Measurements from ENCODE around the gene CGNL1. TPM values are rescaled to one million over a fixed set of nuclear protein-coding genes. Genes with fewer than 3 reads are reported as not detected.

The CGNL1 gene
- total and polyA plus RNA-seq, 8 donors, result 7.3 to 35.8 (median 24.2) TPM

- no peak for TF ChIP-seq CTCF (IDR thresholded peaks at IDR 0.05)
- ATAC-seq (no peak), DNase-seq (no peak), FAIRE-seq (no peak)
- no peaks in the 10 kb centered on the region for H3K27me3 ChIP-seq
- peaks cover 3 to 18% (median 12%) of the 10 kb centered on the region in 3 donors for H3K4me1 ChIP-seq
- no peaks in the 10 kb centered on the region for H3K36me3 ChIP-seq
- intact Hi-C loops (cut with DNase I), result no loop called here
- no peak overlapping the region for H3K4me3 ChIP-seq
- WGBS, 2 donors, result 61 to 64% methylated on average over 3 of the region's 3 CpGs
- no peaks in the 10 kb centered on the region for H3K9me3 ChIP-seq
- no peak overlapping the region for H3K27ac ChIP-seq
Measured at GRCh38 chr15:57425842-57426241, 49.5 kb downstream of the CGNL1 start.

GRCh38 chr15:57427367-57427821 lies 51.1 kb downstream of the CGNL1 start:
- DNase-seq (no peak), ATAC-seq (peak in 3 of 4 donors; percentile 40 to 62 (median 49)), FAIRE-seq (no peak)
- H3K4me3 ChIP-seq, result no peak overlapping the region
- no peaks in the 10 kb centered on the region for H3K27me3 ChIP-seq
- H3K9me3 ChIP-seq, result no peaks in the 10 kb centered on the region
- H3K27ac ChIP-seq, result peak overlapping the region in 1 of 4 donors; percentile 33
- intact Hi-C loops (cut with DNase I), result no loop called here
- H3K36me3 ChIP-seq, result no peaks in the 10 kb centered on the region
- TF ChIP-seq CTCF (IDR thresholded peaks at IDR 0.05), result no peak
- H3K4me1 ChIP-seq, result peaks cover 1 to 10% (median 5%) of the 10 kb centered on the region in 3 donors
- WGBS, 2 donors, result 64 to 72% methylated on average over 9 of the region's 9 CpGs

- Histone ChIP-seq H3K27me3 (no peaks in the 10 kb centered on the region), H3K9me3 (no peaks in the 10 kb centered on the region), H3K36me3 (no peaks in the 10 kb centered on the region), H3K4me3 (no peak overlapping the region), H3K4me1 (peaks cover 0 to 4% (median 0%) of the 10 kb centered on the region in 3 donors), H3K27ac (peak overlapping the region in 1 of 4 donors; percentile 45)
- peak; percentile 46 to 69 (median 61) for ATAC-seq
- 45 to 53% methylated on average over 12 of the region's 12 CpGs for WGBS, 2 donors
- FAIRE-seq, result no peak
- no peak for TF ChIP-seq CTCF (IDR thresholded peaks at IDR 0.05)
- intact Hi-C loops (cut with DNase I), result no loop called here
- peak in 1 of 6 donors; percentile 21 for DNase-seq
Measured at GRCh38 chr15:57432141-57432741, 55.9 kb downstream of the CGNL1 start.

- H3K36me3 ChIP-seq, result no peaks in the 10 kb centered on the region
- H3K4me1 ChIP-seq, result peaks cover 0 to 11% (median 3%) of the 10 kb centered on the region in 3 donors
- DNase-seq, result no peak
- H3K9me3 ChIP-seq, result no peaks in the 10 kb centered on the region
- no peak overlapping the region for H3K4me3 ChIP-seq
- H3K27me3 ChIP-seq, result no peaks in the 10 kb centered on the region
- H3K27ac ChIP-seq, result no peak overlapping the region
- ATAC-seq, result no peak
- TF ChIP-seq CTCF (IDR thresholded peaks at IDR 0.05), result no peak
- FAIRE-seq, result no peak
- intact Hi-C loops (cut with DNase I), result no loop called here
- WGBS, 2 donors, result 84 to 94% methylated on average over 1 of the region's 1 CpG
Measured at GRCh38 chr15:57436166-57436565, 59.9 kb downstream of the CGNL1 start.

- Histone ChIP-seq H3K4me1 (peaks cover 0 to 12% (median 4%) of the 10 kb centered on the region in 3 donors), H3K36me3 (no peaks in the 10 kb centered on the region), H3K4me3 (no peak overlapping the region), H3K9me3 (no peaks in the 10 kb centered on the region), H3K27me3 (no peaks in the 10 kb centered on the region), H3K27ac (no peak overlapping the region)
- no peak for DNase-seq
- no peak for FAIRE-seq
- intact Hi-C loops (cut with DNase I), result no loop called here
- peak in 1 of 4 donors; percentile 37 for ATAC-seq
- 25 to 30% methylated on average over 2 of the region's 2 CpGs for WGBS, 2 donors
- TF ChIP-seq CTCF (IDR thresholded peaks at IDR 0.05), result no peak
Measured at GRCh38 chr15:57436961-57437360, 60.7 kb downstream of the CGNL1 start.
